ENCODE data around the gene SMYD4.
"Not testable (repeated sequence)": the region's sequence is repeated elsewhere in the genome, so short reads cannot be mapped to it uniquely, and the experiment has no call there.

Gene SMYD4

DNA sequence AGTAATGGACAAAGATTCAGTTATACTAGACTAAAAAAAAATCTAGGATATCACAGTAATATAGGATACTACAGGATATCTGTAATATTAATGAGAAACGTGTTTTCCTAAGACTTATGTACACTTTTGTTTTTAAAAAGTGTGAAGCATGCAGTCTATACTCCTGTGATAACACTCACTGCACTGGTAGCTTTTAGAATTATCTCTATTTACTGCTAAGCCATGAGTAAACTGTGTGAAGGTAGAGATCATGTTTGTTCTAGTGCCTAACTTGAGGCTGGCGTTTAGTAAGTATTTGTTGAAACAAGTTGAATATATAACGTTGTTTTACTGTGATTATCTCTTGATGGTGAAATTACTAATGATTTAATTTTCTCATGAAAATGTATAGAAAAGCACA, 24.0 kb upstream of the SMYD4 start:
- H3K9me3 ChIP-seq (ENCODE audit: control insufficient read depth, insufficient read depth, low read length): no peaks in the 10 kb centered on the region
- no peaks in the 10 kb centered on the region for H3K4me1 ChIP-seq (ENCODE audit: insufficient read depth, low read length)
- peaks cover 18% of the 10 kb centered on the region for H3K36me3 ChIP-seq (ENCODE audit: insufficient read depth, low read length)
- H3K9ac ChIP-seq (ENCODE audit: low read depth, low read length): no peak overlapping the region

DNA sequence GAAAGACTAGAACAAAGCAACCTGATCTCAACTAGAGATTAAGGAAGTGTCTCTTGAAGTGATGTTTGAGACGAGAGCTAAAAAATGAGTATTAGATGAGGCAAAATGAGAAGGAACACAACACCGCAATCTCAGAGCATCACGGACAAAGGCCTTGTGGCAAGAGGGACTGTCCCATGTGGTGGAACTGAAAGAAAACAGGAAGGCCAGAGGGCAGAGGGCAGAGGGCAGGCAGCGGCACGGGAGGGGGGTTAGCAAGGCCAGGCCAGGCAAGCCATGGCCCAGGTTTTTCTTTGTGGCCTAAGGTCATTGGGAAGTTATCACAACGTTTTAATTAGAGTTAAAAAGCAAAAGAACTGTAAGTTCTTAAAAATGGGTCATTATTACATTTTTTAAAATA, 22.6 kb upstream of the SMYD4 start:
- no peaks in the 10 kb centered on the region for H3K4me1 ChIP-seq (ENCODE audit: insufficient read depth, low read length)
- no peaks in the 10 kb centered on the region for H3K9me3 ChIP-seq (ENCODE audit: control insufficient read depth, insufficient read depth, low read length)
- no peak overlapping the region for H3K9ac ChIP-seq (ENCODE audit: low read depth, low read length)
- peaks cover 18% of the 10 kb centered on the region for H3K36me3 ChIP-seq (ENCODE audit: insufficient read depth, low read length)

DNA sequence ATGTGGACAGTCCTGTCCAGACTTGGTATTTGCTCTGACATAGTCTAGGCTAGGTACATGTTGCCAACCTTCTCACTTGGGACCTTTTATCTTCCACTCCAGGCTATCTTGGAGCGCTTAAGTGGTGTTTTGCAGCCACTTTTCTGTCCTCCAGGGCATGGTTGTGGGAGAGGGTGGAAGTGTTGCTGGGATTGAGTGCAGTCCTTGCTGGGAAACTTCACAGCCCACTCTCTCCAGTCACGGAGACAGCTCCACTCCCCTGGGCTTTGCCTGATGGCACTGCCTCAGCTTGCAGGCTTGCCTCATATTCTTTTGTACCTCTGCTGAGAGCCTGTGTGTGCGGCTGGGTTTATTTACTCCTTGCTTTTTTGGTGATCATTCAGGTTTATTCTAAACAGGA, 17.5 kb upstream of the SMYD4 start:
- Histone ChIP-seq H3K9ac (ENCODE audit: low read depth, low read length) (no peak overlapping the region), H3K9me3 (ENCODE audit: control insufficient read depth, insufficient read depth, low read length) (no peaks in the 10 kb centered on the region), H3K4me1 (ENCODE audit: insufficient read depth, low read length) (no peaks in the 10 kb centered on the region), H3K36me3 (ENCODE audit: insufficient read depth, low read length) (peaks cover 9% of the 10 kb centered on the region)

DNA sequence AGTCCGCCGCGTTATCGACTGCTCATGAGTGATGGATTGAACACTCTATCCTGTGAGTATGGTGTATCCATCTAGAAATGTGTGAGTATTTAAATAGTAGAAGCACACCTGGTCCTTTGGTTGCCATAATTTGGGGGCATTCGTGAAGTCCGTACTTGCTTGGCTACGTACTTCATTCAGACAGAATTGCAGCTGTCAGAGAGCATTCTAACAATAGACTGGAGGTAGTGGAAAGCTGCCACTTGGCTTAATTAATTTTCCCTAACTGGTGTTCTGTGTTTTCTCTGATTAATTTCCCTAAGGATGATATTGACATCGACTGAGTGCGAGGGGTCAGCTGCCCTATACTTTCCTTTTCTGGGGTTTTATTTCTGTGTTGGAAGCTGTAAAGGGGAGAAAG, 14.2 kb upstream of the SMYD4 start:
- no peaks in the 10 kb centered on the region; the same call in 1 of the 2 replicates for H3K36me3 ChIP-seq (ENCODE audit: insufficient read depth, low read length)
- H3K9me3 ChIP-seq (ENCODE audit: control insufficient read depth, insufficient read depth, low read length): no peaks in the 10 kb centered on the region
- no peaks in the 10 kb centered on the region for H3K4me1 ChIP-seq (ENCODE audit: insufficient read depth, low read length)
- no peak overlapping the region for H3K9ac ChIP-seq (ENCODE audit: low read depth, low read length)

DNA sequence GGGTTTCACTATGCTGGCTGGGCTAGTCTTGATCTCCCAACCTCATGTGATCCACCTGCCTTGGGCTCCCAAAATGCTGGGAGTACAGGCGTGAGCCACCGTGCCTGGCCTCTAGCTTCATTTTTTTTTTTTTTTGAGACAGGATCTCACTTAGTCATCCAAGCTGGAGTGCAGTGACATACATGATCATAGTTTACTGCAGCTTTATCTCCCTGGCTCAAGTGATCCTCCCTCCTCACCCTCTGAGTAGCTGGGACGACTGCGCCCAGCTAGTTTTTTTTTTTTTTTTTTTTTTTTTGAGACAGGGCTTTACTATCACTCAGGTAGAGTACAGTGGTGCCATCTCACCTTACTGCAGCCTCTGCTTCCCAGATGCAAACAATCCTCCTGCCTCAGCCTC, 9.8 kb upstream of the SMYD4 start:
- Histone ChIP-seq H3K36me3 (ENCODE audit: insufficient read depth, low read length) (no peaks in the 10 kb centered on the region; the same call in 1 of the 2 replicates), H3K9me3 (ENCODE audit: control insufficient read depth, insufficient read depth, low read length) (no peaks in the 10 kb centered on the region), H3K9ac (ENCODE audit: low read depth, low read length) (no peak overlapping the region), H3K4me1 (ENCODE audit: insufficient read depth, low read length) (no peaks in the 10 kb centered on the region)

DNA sequence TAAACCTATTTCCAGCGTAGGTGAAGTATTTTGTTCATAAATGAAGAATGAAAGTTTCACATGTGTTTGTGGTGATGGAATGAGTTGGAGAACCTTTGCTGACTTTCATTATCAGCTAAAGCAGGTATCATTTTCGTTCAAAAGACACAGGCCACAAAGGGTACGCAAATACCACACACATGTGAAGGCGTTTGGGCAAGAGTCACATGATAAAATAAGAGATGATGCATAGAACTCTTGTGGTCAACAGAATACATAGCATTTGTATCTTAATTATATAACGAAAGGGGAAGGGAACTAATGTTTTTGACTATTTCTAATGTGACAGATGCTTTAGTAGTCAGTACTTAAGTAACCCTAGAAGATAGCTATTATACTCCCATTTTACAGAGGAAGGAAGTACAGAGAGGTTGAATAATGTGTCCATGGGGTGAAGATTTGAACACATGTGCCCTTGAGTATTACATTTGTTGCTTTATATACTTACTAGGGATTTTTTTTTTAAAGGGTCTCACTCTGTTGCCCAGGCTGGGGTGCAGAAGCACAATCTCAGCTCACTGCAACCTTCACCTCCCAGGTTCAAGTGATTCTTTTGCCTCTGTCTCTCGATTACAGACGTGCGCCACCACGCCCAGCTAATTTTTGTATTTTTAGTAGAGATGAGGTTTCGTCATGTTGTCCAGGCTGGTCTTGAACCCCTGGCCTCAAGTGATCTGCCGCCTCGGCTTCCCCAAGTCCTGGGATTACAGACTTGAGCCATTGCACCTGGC, 4.9 kb upstream of the SMYD4 start:
- no peaks in the 10 kb centered on the region for H3K4me1 ChIP-seq (ENCODE audit: insufficient read depth, low read length)
- no peaks in the 10 kb centered on the region for H3K36me3 ChIP-seq (ENCODE audit: insufficient read depth, low read length)
- no peaks in the 10 kb centered on the region for H3K9me3 ChIP-seq (ENCODE audit: control insufficient read depth, insufficient read depth, low read length)
- no peak overlapping the region for H3K9ac ChIP-seq (ENCODE audit: low read depth, low read length)

DNA sequence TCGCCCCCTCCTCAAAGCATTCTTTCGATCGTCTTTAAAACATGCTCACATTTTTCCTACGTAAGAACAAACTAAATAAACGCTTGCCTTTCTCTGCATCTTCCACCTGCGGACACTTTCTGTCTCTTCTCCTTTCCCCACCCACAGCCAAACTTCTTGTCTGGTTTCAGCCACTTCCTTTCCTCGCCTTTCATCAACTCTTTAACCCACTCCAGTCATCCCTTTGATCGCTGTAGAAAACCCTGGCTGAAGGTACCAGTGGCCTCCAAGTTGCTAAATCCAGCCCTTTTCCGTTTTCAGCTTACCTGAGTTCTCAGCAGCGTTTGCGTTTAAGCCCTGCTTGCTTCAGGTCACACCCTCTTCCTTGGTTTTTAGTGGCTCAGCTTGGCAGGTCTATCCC, 586 bp upstream of the SMYD4 start:
- Histone ChIP-seq H3K36me3 (ENCODE audit: insufficient read depth, low read length) (no peaks in the 10 kb centered on the region; the same call in 1 of the 2 replicates), H3K9me3 (ENCODE audit: control insufficient read depth, insufficient read depth, low read length) (no peaks in the 10 kb centered on the region), H3K4me1 (ENCODE audit: insufficient read depth, low read length) (no peaks in the 10 kb centered on the region), H3K9ac (ENCODE audit: low read depth, low read length) (peak overlapping the region; percentile 74)

DNA sequence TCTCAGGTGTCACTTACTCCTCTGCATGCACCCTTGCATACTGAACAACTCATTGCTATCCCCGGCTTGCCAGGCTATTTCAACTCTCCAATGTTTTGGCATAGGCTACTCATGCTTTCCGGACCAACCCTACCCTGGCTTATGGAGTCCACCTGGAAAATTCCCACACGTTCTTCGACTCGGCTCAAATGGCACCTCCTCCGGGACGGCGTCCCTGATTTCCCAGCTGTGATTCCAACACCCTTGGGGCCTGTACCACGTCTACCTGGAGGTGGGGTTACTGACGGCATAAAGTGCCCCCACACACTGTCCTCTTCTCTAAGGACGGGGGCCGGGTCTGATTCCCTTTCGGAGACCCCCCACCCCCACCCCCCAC, 498 bp downstream of the SMYD4 start:
- no peaks in the 10 kb centered on the region for H3K4me1 ChIP-seq (ENCODE audit: insufficient read depth, low read length)
- H3K36me3 ChIP-seq (ENCODE audit: insufficient read depth, low read length): no peaks in the 10 kb centered on the region; the same call in 1 of the 2 replicates
- H3K9ac ChIP-seq (ENCODE audit: low read depth, low read length): peak overlapping the region; percentile 74

DNA sequence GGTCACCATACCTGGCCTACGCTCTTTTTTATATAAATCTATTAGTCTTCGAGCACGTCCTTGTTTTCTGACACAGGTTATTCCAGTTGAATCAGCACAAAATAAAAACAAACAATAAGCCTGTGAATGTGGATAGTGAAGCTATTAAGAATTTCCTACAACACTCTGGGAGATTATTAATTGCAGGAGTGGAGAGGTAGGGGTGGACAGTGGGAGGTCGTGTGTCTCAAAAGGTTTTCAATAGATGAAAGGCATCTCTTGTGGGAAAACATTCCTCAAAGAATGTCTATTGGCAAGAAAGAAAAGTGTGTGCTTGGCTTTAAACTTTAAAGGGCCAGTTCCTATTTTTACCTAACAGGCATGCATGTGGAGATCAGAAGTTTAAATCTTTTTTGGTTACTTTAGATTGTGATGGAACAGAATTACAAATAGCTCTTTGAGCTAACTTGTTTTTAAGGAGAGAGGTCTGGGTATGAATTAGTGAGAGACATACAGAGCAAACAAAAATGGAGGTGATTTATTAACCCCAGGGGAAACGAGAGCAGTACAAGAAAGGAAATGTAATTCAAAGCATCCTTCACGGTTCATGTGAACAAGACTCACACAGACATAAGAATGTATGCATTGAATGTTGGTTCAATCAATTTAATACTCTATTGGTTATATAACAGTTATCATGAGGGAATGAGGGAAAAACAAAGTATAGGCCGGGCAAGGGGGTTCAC, 9.0 kb downstream of the SMYD4 start:
- Histone ChIP-seq H3K9ac (ENCODE audit: low read depth, low read length) (no peak overlapping the region), H3K4me1 (ENCODE audit: insufficient read depth, low read length) (no peaks in the 10 kb centered on the region), H3K36me3 (ENCODE audit: insufficient read depth, low read length) (no peaks in the 10 kb centered on the region; the same call in 1 of the 2 replicates), H3K9me3 (ENCODE audit: control insufficient read depth, insufficient read depth, low read length) (no peaks in the 10 kb centered on the region)

More for the DNA sequence above, 498 bp downstream of the SMYD4 start:
- H3K9me3 ChIP-seq (ENCODE audit: control insufficient read depth, insufficient read depth, low read length): no peaks in the 10 kb centered on the region

DNA sequence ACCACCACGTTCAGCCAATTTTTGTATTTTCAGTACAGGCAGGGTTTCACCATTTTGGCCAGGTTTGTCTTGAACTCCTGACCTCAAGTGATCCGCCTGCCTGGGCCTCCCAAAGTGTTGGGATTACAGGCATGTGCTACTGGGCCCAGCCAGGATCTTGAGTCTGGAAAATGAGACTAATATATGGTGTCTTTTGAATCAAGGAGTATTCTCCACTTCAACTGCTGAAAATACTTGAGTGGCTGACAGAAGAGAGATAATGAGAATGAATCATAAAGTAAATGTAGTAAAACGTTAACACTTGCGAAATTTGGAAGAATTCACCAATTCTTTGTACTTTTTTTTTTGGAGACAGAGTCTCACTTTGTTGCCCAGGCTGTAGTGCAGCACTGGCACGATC, 16.6 kb downstream of the SMYD4 start:
- no peaks in the 10 kb centered on the region; the same call in 1 of the 2 replicates for H3K36me3 ChIP-seq (ENCODE audit: insufficient read depth, low read length)
- no peaks in the 10 kb centered on the region for H3K9me3 ChIP-seq (ENCODE audit: control insufficient read depth, insufficient read depth, low read length)
- H3K9ac ChIP-seq (ENCODE audit: low read depth, low read length): no peak overlapping the region
- H3K4me1 ChIP-seq (ENCODE audit: insufficient read depth, low read length): no peaks in the 10 kb centered on the region

DNA sequence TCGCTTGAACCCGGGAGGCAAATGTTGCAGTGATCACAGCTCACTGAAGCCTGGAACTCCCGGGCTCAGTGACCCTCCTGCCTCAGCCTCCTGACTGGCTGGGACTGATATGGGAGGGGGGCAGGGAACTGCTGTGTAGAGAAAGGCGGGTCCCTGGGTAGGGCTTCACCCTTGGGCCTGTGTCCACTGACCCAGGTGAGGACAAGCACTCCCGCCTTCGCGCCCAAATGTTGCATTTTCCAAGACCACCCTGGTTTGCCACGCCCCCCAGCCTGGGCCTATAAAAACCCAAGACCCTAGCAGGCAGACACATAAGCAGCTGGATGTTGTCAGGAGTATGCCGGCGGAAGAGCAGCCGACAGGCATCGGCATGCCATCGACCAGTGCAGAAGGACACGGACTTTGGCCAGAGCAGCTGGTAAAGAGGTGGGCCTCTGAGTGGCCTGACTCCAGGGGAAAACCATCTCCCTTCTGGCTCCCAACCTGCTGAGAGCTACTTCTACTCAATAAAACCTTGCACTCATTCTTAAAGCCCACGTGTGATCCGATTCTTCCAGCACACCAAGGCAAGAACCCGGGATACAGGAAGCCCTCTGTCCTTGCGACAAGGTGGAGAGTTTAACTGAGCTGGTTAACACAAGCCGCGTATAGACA, 19.1 kb downstream of the SMYD4 start:
- H3K36me3 ChIP-seq (ENCODE audit: insufficient read depth, low read length): no peaks in the 10 kb centered on the region; the same call in 1 of the 2 replicates
- H3K9me3 ChIP-seq (ENCODE audit: control insufficient read depth, insufficient read depth, low read length): no peaks in the 10 kb centered on the region
- H3K4me1 ChIP-seq (ENCODE audit: insufficient read depth, low read length): no peaks in the 10 kb centered on the region
- H3K9ac ChIP-seq (ENCODE audit: low read depth, low read length): no peak overlapping the region

DNA sequence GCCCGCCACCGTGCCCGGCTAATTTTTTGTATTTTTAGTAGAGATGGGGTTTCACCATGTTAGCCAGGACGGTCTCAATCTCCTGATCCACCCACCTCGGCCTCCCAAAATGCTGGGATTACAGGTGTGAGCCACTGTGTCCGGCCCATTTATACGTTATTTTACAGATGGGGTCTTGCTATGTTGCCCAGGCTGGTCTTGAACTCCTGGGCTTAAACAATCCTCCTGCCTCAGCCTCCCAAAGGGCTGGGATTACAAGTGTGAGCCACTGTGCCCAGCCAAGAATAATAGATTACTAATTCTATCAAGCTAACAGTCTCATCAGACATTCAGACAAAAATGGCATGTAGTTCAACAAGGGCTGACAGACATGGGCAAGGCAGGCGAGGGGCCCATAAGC, 19.9 kb downstream of the SMYD4 start:
- not testable (repeated sequence) for H3K4me1 ChIP-seq (ENCODE audit: insufficient read depth, low read length); H3K36me3 ChIP-seq (ENCODE audit: insufficient read depth, low read length); H3K9me3 ChIP-seq (ENCODE audit: control insufficient read depth, insufficient read depth, low read length); H3K9ac ChIP-seq (ENCODE audit: low read depth, low read length)

DNA sequence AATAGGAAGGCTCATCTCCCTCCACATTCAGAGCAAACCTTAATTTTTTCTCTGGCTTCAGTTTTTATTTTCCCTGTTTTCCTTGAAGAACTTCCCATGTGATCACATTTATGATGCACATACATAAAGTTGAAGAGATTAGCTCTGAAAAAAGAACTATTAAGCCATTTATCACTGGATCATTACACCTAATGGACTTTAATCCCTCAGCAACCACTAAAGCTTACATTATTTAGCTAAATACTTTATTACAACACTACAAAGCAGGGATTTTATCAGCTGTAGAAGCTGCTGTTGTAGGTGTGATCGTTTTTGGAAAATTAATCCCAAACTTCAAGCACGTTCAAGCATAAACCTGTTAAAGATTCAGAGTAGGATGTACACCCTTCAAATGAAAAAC, 21.1 kb downstream of the SMYD4 start:
- no peaks in the 10 kb centered on the region for H3K9me3 ChIP-seq (ENCODE audit: control insufficient read depth, insufficient read depth, low read length)
- H3K36me3 ChIP-seq (ENCODE audit: insufficient read depth, low read length): no peaks in the 10 kb centered on the region; the same call in 1 of the 2 replicates
- H3K4me1 ChIP-seq (ENCODE audit: insufficient read depth, low read length): no peaks in the 10 kb centered on the region
- no peak overlapping the region for H3K9ac ChIP-seq (ENCODE audit: low read depth, low read length)

DNA sequence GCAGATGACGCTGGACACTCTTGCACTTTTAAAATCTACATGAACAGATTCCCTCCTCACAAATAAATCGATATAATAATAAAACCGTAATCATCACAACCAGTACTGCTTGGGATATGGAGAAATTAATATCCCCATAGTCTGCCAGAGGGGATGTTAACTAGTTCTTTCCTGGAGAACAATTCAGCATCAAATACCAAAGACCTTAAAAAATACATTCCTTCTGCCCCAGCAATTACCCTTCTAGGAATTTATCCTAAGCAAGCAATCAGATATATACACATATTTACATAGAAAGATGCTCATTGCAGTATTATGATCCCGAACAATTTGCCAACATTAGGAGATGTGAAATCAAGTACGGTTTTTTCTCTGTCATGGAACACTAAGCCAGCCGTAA, 21.8 kb downstream of the SMYD4 start:
- H3K9me3 ChIP-seq (ENCODE audit: control insufficient read depth, insufficient read depth, low read length): no peaks in the 10 kb centered on the region
- no peaks in the 10 kb centered on the region; the same call in 1 of the 2 replicates for H3K36me3 ChIP-seq (ENCODE audit: insufficient read depth, low read length)
- no peaks in the 10 kb centered on the region for H3K4me1 ChIP-seq (ENCODE audit: insufficient read depth, low read length)
- no peak overlapping the region for H3K9ac ChIP-seq (ENCODE audit: low read depth, low read length)
